ENCODE data around the gene ZBTB11.

DNA sequence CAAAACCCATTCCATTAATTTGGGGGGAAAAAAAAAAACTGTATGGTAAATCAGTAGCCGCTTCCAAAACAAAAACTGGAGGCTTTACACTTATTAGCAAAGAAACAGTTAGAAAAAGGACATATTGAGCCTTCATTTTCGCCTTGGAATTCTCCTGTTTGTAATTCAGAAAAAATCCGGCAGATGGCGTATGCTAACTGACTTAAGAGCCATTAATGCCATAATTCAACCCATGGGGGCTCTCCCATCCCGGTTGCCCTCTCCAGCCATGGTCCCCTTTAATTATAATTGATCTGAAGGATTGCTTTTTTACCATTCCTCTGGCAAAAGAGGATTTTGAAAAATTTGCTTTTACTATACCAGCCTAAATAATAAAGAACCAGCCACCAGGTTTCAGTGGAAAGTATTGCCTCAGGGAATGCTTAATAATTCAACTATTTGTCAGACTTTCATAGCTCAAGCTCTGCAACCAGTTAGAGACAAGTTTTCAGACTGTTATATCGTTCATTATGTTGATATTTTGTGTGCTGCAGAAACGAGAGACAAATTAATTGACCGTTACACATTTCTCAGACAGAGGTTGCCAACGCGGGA lies 18.9 kb upstream of the ZBTB11 start:
- no peak for TF ChIP-seq TCFL5 (CRISPR knock-in tag; conservative IDR thresholded peaks at IDR 0.05)
- TF ChIP-seq GABPA (tag; conservative IDR thresholded peaks at IDR 0.05; ENCODE audit: low read depth), result no peak
- TF ChIP-seq ERF (CRISPR knock-in tag; IDR thresholded peaks at IDR 0.05), result no peak
- TF ChIP-seq ZNF263 (CRISPR knock-in tag; IDR thresholded peaks at IDR 0.05; ENCODE audit: borderline replicate concordance), result no peak
- TF ChIP-seq, protein P1, sequence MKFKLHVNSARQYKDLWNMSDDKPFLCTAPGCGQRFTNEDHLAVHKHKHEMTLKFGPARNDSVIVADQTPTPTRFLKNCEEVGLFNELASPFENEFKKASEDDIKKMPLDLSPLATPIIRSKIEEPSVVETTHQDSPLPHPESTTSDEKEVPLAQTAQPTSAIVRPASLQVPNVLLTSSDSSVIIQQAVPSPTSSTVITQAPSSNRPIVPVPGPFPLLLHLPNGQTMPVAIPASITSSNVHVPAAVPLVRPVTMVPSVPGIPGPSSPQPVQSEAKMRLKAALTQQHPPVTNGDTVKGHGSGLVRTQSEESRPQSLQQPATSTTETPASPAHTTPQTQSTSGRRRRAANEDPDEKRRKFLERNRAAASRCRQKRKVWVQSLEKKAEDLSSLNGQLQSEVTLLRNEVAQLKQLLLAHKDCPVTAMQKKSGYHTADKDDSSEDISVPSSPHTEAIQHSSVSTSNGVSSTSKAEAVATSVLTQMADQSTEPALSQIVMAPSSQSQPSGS (CRISPR knock-in tag; IDR thresholded peaks at IDR 0.05), result no peak
- TF ChIP-seq TAF9B (IDR thresholded peaks at IDR 0.05; ENCODE audit: partially characterized antibody), result no peak
- no peak for TF ChIP-seq CREB1 (IDR thresholded peaks at IDR 0.05)
- no peak for TF ChIP-seq CREB1 (CRISPR knock-in tag; IDR thresholded peaks at IDR 0.05)
- no peak for TF ChIP-seq CBX5 (IDR thresholded peaks at IDR 0.05; ENCODE audit: borderline replicate concordance, low read depth)
- TF ChIP-seq SMARCA5 (IDR thresholded peaks at IDR 0.05), result no peak
- TF ChIP-seq HINFP (tag; conservative IDR thresholded peaks at IDR 0.05; ENCODE audit: low read depth), result no peak

Measured in K562 (cell line).